HG02938 (cell line): Measurements from ENCODE around the gene KRT26.
"Not testable (repeated sequence)": the region's sequence is repeated elsewhere in the genome, so short reads cannot be mapped to it uniquely, and the experiment has no call there.

Source experiments
- ATAC-seq: cut with Tn5 transposase; IDR thresholded peaks from one replicate; pipeline ENCODE4 v1.9.1; 2021; ENCODE audit warnings: mild to moderate bottlenecking, moderate library complexity; ENCODE audit not compliant: unreplicated experiment

Gene KRT26

GRCh38 chr17:40772101-40772500 lies at the start of gene KRT26:
KRT26 (minus strand) TSS chr17:40772201; CDS start chr17:40772113, 88 bp downstream.
- ATAC-seq = no peak

GRCh38 chr17:40821536-40821935 lies 49.5 kb upstream of the KRT26 start:
- ATAC-seq = no peak

GRCh38 chr17:40820228-40820838 lies 48.3 kb upstream of the KRT26 start:
- ATAC-seq = no peak

GRCh38 chr17:40819528-40820125 lies 47.6 kb upstream of the KRT26 start:
- no peak for ATAC-seq

- peak; percentile 81 for ATAC-seq
These were observed 46.9 kb upstream of the KRT26 start for GRCh38 chr17:40818733-40819527.

- no peak for ATAC-seq
These were observed 46.3 kb upstream of the KRT26 start for GRCh38 chr17:40818343-40818732.

- no peak for ATAC-seq
These were observed 45.2 kb upstream of the KRT26 start for GRCh38 chr17:40817103-40817682.

- ATAC-seq = no peak
These were observed 44.6 kb upstream of the KRT26 start for GRCh38 chr17:40816569-40816968.

- ATAC-seq = no peak
These were observed 43.4 kb upstream of the KRT26 start for GRCh38 chr17:40815381-40815780.

- ATAC-seq = not testable (repeated sequence)
These were observed 42.7 kb upstream of the KRT26 start for GRCh38 chr17:40814657-40815056.

GRCh38 chr17:40813804-40814203 lies 41.8 kb upstream of the KRT26 start:
- no peak for ATAC-seq

- no peak for ATAC-seq
These were observed 40.6 kb upstream of the KRT26 start for GRCh38 chr17:40812639-40813038.

GRCh38 chr17:40810494-40810893 lies 38.5 kb upstream of the KRT26 start:
- ATAC-seq = no peak

GRCh38 chr17:40809721-40810421 lies 37.9 kb upstream of the KRT26 start:
- ATAC-seq = no peak

GRCh38 chr17:40806131-40806530 lies 34.1 kb upstream of the KRT26 start:
- no peak for ATAC-seq

- no peak for ATAC-seq
These were observed 31.6 kb upstream of the KRT26 start for GRCh38 chr17:40803617-40804082.

- no peak for ATAC-seq
These were observed 29.2 kb upstream of the KRT26 start for GRCh38 chr17:40801157-40801556.

- ATAC-seq = no peak
These were observed 28.4 kb upstream of the KRT26 start for GRCh38 chr17:40800381-40800780.

- ATAC-seq = no peak
These were observed 27.9 kb upstream of the KRT26 start, which contains the start of gene KRT28 for GRCh38 chr17:40799859-40800258. KRT28 (minus strand) TSS chr17:40799959; CDS start chr17:40799893, 66 bp downstream.

- ATAC-seq = no peak
These were observed 24.8 kb upstream of the KRT26 start for GRCh38 chr17:40796846-40797245.
